ENCODE results near the gene TMEM135.

Gene TMEM135

GRCh38 chr11:87143641-87144040, 105.9 kb downstream of the TMEM135 start:
- no peak for TF ChIP-seq REST (IDR thresholded peaks at IDR 0.05; ENCODE audit: low read depth)
- TF ChIP-seq YY1 (IDR thresholded peaks at IDR 0.05; ENCODE audit: low read depth): no peak
- TF ChIP-seq TEAD4 (IDR thresholded peaks at IDR 0.05): no peak
- no peak for TF ChIP-seq MAX (IDR thresholded peaks at IDR 0.05)
- TF ChIP-seq TCF12 (IDR thresholded peaks at IDR 0.05; ENCODE audit: low read depth): no peak
- TF ChIP-seq CEBPB (IDR thresholded peaks at IDR 0.05): no peak
- TF ChIP-seq NFIC (IDR thresholded peaks at IDR 0.05): no peak

- TF ChIP-seq EP300 (IDR thresholded peaks at IDR 0.05; ENCODE audit: borderline replicate concordance) (no peak), EGR1 (IDR thresholded peaks at IDR 0.05) (no peak), CREB1 (IDR thresholded peaks at IDR 0.05; ENCODE audit: low read depth) (no peak), ZBTB7A (IDR thresholded peaks at IDR 0.05; ENCODE audit: low read depth) (no peak), MAX (IDR thresholded peaks at IDR 0.05) (no peak), TAF1 (IDR thresholded peaks at IDR 0.05; ENCODE audit: low read depth) (no peak), USF1 (IDR thresholded peaks at IDR 0.05) (no peak), RAD21 (IDR thresholded peaks at IDR 0.05; ENCODE audit: low read depth) (no peak), NFIC (IDR thresholded peaks at IDR 0.05) (no peak), YY1 (IDR thresholded peaks at IDR 0.05; ENCODE audit: low read depth) (no peak), CEBPB (IDR thresholded peaks at IDR 0.05) (no peak), REST (IDR thresholded peaks at IDR 0.05; ENCODE audit: low read depth) (no peak), TCF12 (IDR thresholded peaks at IDR 0.05; ENCODE audit: low read depth) (no peak), TEAD4 (IDR thresholded peaks at IDR 0.05) (no peak), FOXM1 (IDR thresholded peaks at IDR 0.05; ENCODE audit: borderline replicate concordance, low read depth) (no peak)
Measured at GRCh38 chr11:87144252-87144651, 106.5 kb downstream of the TMEM135 start.

- TF ChIP-seq ZBTB7A (IDR thresholded peaks at IDR 0.05; ENCODE audit: low read depth) (no peak), MAX (IDR thresholded peaks at IDR 0.05) (no peak), EGR1 (IDR thresholded peaks at IDR 0.05) (no peak), TAF1 (IDR thresholded peaks at IDR 0.05; ENCODE audit: low read depth) (no peak), YY1 (IDR thresholded peaks at IDR 0.05; ENCODE audit: low read depth) (no peak), CREB1 (IDR thresholded peaks at IDR 0.05; ENCODE audit: low read depth) (no peak), EP300 (IDR thresholded peaks at IDR 0.05; ENCODE audit: borderline replicate concordance) (no peak), CEBPB (IDR thresholded peaks at IDR 0.05) (no peak), TEAD4 (IDR thresholded peaks at IDR 0.05) (no peak), USF1 (IDR thresholded peaks at IDR 0.05) (no peak), RAD21 (IDR thresholded peaks at IDR 0.05; ENCODE audit: low read depth) (no peak), NFIC (IDR thresholded peaks at IDR 0.05) (no peak), REST (IDR thresholded peaks at IDR 0.05; ENCODE audit: low read depth) (no peak), TCF12 (IDR thresholded peaks at IDR 0.05; ENCODE audit: low read depth) (no peak), FOXM1 (IDR thresholded peaks at IDR 0.05; ENCODE audit: borderline replicate concordance, low read depth) (no peak)
Measured at GRCh38 chr11:87148749-87149148, 111.0 kb downstream of the TMEM135 start.

- TF ChIP-seq TAF1 (IDR thresholded peaks at IDR 0.05; ENCODE audit: low read depth) (no peak), NFIC (IDR thresholded peaks at IDR 0.05) (no peak), ZBTB7A (IDR thresholded peaks at IDR 0.05; ENCODE audit: low read depth) (no peak), EP300 (IDR thresholded peaks at IDR 0.05; ENCODE audit: borderline replicate concordance) (no peak), USF1 (IDR thresholded peaks at IDR 0.05) (no peak), MAX (IDR thresholded peaks at IDR 0.05) (no peak), YY1 (IDR thresholded peaks at IDR 0.05; ENCODE audit: low read depth) (no peak), REST (IDR thresholded peaks at IDR 0.05; ENCODE audit: low read depth) (no peak), RAD21 (IDR thresholded peaks at IDR 0.05; ENCODE audit: low read depth) (no peak), EGR1 (IDR thresholded peaks at IDR 0.05) (no peak), TEAD4 (IDR thresholded peaks at IDR 0.05) (no peak), CEBPB (IDR thresholded peaks at IDR 0.05) (no peak), CREB1 (IDR thresholded peaks at IDR 0.05; ENCODE audit: low read depth) (no peak), TCF12 (IDR thresholded peaks at IDR 0.05; ENCODE audit: low read depth) (no peak)
Measured at GRCh38 chr11:87150936-87151335, 113.2 kb downstream of the TMEM135 start.
